Activated CD8-positive, alpha-beta memory T cell treated with anti-CD3 and anti-CD28 coated beads for 48 hours (primary cell): ENCODE data around the gene SGPL1.
A peak's percentile ranks its signal among the peaks of the same experiment; 100 is the strongest.
"Not testable (repeated sequence)": the region's sequence is repeated elsewhere in the genome, so short reads cannot be mapped to it uniquely, and the experiment has no call there.

Experiments used
- DNase-seq, 3 experiments: peaks; one replicate each; pipeline ENCODE4 v3.0.0-alpha.2; 2020; ENCODE audit warnings: low read depth in 2 of 3, low spot score in 2 of 3

Gene SGPL1, protein sequence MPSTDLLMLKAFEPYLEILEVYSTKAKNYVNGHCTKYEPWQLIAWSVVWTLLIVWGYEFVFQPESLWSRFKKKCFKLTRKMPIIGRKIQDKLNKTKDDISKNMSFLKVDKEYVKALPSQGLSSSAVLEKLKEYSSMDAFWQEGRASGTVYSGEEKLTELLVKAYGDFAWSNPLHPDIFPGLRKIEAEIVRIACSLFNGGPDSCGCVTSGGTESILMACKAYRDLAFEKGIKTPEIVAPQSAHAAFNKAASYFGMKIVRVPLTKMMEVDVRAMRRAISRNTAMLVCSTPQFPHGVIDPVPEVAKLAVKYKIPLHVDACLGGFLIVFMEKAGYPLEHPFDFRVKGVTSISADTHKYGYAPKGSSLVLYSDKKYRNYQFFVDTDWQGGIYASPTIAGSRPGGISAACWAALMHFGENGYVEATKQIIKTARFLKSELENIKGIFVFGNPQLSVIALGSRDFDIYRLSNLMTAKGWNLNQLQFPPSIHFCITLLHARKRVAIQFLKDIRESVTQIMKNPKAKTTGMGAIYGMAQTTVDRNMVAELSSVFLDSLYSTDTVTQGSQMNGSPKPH

DNA sequence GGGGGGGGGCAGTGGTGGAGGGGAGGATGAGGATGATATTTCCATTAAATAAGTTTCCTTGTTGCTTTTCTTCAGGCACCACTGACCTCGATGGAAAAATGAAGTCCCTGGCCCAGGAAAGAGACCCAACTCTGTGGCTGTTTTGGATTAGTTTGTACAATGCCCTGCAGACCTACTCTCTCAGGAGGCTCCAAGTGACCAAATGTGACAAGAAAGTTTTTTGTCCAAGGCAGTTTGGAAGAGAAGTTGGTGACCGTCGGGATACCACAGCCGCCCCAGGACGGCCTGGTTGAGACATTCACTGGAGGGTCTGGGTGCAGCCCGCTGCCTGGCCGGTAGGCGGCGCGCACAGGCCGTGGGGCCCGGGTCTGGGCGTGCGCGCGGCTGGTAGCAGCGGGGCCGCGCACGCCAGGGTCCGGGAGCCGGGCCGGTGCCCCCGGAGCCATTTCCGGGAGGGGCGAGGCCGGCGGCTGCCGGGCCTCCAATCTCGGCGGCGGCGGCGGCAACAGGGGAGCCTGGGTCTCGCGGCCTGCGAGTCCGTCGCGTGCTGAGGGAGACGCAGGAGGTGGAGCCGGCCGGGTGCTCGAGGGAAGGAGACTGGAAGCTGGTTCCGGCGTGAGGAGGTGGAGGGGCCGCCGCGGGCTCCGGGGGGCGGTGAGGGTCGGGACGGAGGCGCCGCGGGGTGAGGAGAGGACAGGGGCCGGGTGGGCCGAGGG lies at the start of gene SGPL1:
Gene SGPL1, plus strand, starts transcription at position 445 of the 716 bp plus-strand sequence. CDS start 906 bp downstream, outside the sequence.
- DNase-seq = peak; percentile 76 to 87 (median 83)

DNA sequence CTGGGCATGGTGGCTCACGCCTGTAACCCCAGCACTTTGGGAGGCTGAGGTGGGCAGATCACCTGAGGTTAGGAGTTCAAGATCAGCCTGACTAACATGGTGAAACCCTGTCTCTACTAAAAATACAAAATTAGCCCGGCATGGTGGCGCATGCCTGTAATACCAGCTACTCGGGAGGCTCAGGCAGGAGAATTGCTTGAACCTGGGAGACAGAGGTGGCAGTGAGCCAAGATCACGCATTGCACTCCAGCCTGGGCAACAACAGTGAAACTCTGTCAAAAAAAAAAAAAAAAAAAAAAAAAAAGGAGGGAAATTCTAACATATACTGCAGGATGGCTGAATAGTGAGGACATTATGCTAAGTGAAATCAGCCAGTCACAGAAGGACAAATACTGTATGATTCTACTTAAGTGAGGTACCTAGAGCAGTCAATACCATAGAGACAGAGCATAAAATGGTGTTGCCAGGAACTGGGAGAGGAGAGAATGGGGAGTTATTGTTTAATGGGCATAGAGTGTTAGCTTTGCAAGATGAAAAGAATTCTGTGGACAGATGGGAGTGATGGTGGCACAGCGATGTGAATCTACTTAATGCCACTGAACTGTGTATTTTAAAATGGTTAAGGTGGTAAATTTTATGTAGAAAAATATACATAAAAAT lies 47.6 kb upstream of the SGPL1 start:
- DNase-seq = not testable (repeated sequence)

DNA sequence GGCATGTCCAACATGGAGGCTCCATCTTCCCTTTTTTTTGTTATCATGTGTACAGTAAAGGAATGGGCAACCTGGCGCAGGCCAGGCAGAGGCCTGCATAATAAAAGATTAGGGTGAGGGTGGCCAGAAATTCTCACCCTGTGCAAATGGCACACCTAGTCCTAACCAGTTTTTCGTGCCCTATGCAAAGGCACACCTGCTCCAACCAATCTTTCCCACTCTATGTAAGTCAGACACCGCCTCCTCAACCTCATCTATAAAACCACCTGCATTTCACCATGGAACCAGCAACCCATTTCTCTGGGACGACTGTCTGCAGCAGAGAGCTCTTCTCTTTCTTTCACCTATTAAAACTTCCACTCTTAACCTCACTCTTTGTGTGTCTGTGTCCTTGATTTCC lies 46.6 kb upstream of the SGPL1 start:
- DNase-seq = no peak

DNA sequence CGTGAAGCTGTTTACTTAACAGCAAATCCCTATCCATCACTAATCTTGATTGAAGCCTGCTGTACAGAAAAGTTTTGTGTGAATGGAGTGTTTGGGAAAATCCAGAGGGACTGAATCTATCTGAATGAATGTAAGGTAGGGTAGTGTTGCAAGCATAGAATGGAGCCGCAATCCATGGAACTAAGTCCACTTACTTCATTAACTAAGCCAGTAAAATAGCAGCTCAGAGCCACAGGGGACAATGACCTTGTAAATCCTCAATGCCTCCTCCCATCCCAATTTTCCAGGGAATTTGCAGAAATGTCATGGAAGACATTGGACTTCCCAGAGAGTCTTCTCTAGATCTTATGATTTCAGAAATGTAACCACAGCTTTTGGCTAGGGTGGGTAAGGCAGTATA lies 45.7 kb upstream of the SGPL1 start:
- no peak for DNase-seq

DNA sequence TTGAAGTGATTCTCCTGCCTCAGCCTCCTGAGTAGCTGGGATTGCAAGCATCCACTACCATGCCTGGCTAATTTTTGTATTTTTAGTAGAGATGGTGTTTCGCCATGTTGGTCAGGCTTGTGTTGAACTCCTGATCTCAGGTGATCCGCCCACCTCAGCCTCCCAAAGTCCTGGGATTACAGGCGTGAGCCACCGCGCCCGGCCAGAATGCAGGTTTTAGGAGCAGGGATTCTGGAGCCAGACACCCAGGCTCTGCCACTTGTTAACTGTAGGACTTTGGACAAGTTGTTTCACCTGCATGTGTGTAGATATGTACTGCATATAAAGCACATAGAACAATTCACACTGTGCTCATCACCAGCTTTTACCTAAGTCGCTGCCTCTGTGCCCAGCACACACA lies 45.2 kb upstream of the SGPL1 start:
- not testable (repeated sequence) for DNase-seq

DNA sequence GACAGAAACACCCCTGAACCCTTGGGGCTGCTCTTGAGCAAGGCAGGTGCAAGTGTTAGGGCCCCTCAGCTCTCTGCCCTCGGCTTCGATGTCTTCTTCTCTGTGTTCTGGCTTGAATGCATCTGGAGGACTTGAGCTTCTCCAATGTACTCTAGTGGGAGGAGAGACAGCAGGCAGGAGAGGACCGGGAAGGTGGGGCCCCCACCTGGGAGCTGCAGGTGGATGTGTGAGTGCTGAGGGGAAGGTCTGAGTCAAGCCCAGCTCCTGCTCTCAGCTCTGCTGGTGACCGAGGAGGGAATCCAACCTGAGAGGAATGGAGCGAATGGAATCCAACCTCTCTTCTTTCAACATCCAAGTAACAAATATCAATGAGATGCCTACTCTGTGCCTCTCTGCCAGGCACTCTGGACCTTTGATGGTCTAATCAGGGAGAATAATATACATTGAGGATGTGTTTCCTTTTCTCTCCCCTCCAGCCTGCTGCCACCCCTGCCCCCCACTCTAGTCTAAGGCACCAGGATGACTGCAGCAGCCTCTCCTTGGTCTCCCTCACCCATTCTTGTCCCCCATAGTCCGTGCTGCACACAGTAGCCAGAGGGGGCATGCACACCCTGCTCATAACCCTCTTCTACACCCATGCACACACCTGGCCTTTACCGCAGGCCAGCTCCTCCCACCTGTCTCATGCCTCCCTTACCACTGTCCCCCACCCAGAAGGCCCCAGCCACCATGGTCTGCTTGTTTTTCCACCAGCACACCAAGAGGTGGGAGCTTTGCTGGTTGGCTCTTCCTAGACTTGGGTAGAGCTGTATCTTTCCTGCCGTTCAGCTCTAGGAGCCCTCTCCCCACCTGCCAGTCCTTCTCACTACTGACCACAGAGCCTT lies 44.2 kb upstream of the SGPL1 start:
- no peak for DNase-seq

DNA sequence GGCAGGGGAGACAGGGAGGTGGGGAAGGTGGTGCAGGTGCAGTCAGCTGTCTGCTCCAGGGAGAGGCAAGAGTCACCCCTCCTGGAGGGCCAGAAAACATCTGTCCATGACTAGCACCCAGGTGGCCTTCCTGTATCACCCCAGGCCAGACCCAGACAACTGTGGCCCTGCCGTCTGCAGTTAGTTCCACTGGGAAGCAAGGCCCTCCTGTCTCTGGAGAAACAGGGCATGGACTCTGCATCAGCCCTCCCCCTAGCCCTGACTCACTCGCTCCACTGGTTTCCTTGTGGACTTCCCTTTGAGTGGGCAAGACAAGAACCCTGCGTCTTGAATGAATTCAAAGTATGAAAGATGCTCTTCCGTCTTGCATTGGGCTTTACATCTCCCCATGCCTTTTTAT lies 43.1 kb upstream of the SGPL1 start:
- no peak for DNase-seq

DNA sequence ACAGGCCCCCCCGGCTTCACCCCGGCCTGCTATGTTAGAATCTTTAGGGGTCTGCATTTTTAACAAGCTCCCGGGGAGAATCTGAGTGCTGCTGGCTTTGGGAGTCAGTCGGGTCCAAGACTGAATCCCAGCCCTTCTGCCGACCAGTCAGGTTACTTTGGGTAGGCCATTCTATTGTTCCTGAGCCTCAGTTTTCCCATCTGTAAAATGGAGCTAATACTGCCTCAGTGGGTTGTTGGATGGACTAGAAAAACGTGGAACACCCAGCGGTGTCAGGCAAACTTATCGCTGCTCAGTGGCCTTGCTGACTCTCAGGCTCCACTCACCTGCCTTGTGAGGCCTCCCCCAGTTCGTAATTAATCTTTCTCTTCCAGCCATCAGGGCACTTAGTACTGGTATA lies 42.3 kb upstream of the SGPL1 start:
- DNase-seq = no peak

DNA sequence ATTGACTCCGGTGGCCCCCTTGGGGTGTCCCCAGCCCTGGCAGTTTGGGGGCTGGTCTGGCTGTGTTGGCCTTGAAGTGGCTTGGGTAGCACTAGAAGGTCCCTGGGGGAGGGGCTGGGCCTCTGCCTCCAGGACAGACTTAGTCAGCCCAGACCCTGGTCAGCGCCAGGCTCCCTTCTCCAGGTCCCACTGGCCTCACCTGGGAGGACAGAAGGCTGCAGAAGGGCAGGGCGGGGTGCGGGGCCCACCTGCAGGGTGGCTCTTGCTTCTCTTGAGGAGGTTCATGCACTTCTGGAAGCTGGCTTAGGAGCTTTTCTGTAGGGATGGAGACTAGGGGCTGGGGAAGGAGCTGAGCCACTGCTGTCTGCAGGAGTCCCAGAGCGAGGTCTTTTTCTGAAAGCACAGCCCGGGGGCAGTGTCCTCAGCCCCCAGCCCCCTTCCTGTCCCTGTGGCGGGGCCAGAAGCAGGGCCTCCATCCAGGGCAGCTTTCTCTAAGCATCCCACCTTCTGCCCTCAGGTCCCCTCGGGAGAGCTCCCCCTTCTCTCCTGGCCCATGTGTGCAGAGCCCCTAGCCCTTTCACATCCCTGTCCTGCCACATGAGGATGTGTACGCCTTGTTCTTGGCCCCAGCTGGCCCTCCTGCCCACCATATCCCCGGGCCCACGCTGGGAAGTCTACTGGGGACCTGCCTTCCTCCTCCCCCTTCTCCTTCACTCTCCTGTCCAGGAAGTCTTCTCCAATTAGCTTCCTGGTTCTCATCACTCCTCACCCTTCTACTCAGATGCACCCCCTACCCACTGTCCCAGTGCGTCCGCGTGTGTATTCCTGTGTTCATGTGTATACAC lies 41.6 kb upstream of the SGPL1 start:
- DNase-seq = no peak

DNA sequence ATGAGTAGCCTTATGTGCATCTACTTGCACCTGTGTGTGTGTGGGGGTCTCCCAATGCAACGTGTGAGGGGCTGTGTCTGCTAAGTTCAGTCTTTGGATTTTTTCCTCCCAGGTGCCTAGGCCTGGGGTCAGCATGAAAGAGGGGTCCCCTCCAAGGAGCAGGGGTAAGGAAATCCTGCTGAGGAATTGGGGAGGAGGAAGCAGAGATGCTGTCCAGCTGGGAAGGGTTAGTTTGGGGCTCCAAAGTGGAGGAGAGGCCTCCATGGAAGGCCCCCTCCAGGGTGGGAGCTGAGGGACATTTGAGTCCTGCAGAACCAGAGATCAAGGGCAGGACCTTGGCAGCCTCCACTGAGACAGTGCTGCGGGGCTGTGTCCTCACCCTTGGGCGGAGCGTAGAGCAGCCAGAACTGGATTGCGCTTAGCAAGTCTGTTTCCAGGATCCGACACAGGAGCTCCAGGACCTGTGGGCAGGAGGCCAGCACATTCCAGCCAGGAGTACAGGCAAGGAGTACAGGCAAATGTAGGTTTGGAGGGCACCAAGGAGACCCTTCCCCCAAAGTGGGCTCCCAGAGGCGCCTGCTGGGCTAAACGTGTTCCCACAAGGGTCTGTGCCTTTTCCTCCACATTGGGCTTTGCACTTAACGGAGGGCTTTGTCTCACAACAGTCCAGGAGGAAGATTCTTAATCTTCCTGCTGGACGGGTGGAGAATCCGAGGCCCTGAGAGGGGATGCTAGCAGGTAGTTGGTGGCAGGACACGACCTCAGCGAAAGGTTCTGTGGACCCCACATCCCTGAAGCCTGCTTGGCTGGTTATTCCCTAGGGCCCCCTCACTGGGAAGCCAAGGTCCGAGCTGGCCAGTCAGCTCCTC lies 40.7 kb upstream of the SGPL1 start:
- DNase-seq = no peak

DNA sequence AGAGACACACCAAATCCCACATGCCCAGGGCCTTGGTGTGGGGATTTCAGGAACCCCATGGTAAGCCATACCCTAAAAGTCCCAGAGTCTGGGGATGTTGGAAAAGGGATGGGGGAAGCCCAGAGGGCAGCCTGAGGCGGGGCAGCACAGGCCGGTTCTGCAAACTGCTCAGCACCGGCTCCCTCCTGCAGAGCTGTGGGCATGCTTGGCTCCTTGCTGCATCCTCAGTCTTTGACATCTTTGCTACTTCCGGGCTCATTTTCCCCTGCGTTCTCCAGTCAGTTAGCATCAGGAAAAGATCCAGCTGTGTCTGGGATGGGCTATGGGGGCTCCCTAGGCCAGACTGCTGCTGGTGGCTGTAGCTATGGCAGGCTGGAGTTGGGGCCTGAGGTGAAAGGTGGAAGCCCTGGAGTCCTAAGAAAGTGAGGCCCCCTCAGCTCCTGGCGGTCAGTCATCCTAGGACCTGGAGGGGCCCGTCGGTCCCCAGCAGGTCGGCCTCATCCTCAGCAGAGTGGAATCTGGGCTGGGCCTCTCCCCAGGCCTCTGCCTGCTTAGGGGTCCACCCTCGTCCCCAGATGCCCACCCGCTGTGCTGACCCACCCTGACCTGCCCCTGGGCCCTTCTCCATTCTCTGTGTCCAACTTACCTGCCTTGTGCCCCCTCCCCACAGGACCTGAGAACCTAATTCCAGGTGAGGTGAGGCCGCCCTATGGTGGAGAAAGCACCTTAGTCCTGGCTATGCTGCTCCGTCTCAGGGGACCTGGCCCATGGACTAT lies 39.9 kb upstream of the SGPL1 start:
- DNase-seq = no peak

DNA sequence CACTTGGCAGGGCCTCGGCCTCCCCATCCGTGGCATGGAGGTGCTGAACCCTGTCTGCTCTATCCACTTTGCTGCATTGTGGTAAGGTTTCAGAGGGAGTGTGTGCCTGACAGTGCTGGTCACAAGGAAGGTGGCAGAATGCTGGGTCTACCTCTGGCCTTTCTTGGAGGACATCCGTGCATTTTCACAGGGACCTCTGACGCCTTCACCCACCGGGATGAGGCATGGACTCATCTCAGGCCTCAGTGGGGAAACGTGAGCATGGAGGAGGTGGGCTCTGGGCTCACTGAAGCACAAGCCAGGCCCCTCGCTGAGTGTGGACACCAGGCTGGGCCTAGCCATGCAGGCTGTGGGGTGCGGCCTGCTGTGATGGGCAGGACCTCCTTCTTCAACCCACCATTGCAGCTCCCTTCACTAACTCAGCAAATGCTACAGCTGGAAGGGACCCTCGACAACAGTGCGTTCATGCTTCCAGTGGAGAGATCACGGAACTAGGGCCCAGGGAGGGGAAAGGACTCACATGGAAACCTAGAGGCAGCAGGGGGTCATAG lies 39.2 kb upstream of the SGPL1 start:
- no peak for DNase-seq

DNA sequence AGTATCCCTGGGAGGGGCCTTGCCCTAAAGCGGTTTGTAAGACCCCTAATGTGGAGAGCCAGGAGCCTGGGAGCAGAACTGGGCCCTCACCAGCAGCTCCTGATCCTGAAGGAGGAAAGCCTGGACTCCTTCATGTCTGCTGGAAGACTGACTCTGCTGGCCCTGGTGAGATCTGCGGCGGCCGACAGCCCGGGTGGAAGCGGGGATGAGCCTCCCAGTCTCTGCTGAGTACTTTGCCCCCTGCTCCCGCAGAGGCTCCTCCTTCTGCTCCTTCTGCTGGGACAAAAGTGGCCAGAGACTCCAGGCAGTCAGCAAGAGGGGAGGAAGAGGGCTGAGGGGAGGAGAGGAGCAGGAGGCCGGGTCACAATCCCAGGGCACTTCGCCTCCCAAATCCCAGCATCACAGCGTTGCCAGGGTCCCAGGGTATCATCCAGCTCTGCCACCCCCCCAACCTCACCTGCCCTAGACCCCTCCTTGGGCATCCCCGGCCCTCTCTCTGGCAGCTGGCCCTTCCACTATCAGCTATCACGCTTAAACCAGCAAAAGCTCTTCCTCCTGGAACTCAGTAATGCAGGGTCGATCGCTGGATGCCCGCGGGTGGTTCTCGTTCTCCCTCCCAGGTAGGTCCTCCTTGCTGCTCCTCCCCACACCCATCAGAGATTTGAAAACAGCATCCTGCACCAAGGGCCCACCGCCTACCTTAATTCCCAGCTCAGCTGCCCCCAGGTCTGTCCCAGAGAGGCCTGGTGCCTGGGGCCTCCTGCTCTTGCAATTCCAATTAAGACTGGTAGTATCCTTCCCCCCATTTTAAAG lies 38.5 kb upstream of the SGPL1 start:
- no peak for DNase-seq

DNA sequence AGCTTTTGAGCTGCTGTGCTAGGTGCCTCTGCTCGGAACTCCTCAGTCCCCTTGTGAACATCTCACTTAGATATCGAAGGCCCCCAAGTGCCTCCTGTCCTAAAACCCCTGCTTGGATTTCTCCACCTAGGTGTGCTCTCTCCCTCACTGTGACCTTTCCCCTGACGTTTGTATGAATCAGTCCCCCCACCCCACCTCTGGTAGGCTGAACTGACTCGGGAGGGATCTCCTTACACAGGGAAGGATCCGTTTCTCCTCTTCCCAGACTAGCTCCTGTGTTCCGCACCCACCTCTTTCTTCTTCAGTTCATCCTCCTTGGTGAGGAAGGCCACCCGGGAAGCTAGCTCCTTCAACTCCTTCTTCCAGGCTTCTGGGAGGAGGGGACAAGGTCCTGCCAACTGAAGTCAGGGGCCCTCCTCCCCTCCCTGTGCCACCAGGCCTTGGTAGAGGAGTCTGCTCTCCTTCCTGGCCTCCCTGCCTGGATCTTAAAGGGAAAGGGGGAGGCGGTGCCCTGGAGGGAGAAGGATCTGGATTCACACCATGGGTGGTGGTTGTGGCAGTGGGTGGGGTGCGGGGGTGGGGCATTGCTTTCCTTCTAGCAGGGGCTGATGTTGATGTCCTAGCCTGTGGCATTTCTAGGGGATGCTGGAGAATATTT lies 37.4 kb upstream of the SGPL1 start:
- DNase-seq = no peak

DNA sequence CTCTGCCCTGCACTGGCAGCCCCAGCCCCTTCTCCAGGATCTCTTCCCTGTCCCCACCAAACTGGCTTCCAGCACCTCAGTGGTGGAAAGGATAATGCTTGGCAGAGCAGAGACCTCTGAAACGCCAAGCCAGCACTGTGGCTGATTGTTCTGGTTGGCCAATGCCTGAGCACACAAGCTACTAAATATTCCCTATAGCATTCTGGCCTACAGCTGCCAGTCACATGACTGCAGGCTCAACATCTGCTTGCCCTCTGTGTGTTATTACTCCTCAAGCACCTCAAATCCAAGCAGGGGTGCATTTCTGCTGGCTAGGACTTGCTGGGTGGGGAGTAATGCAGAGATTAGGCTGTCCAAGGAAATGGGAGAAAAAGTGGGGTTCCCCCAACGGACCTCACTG lies 36.7 kb upstream of the SGPL1 start:
- DNase-seq = no peak
